ENCODE measurements around the gene PPARD.
"Not testable (repeated sequence)": the region's sequence is repeated elsewhere in the genome, so short reads cannot be mapped to it uniquely, and the experiment has no call there.

PPARD gene

GRCh38 chr6:35425284-35425683 is 82.9 kb downstream of the PPARD start:
- H3K4me3 ChIP-seq = no peak overlapping the region
- no peak overlapping the region for H3K27ac ChIP-seq

- Histone ChIP-seq H3K4me3 (no peak overlapping the region), H3K27ac (no peak overlapping the region)
Observed at GRCh38 chr6:35426074-35426473, 83.7 kb downstream of the PPARD start.

GRCh38 chr6:35427435-35427834 is 85.1 kb downstream of the PPARD start:
- H3K4me3 ChIP-seq = no peak overlapping the region
- H3K27ac ChIP-seq = no peak overlapping the region

- H3K27ac ChIP-seq = no peak overlapping the region
Observed at GRCh38 chr6:35427851-35428321, 85.5 kb downstream of the PPARD start.

DNA sequence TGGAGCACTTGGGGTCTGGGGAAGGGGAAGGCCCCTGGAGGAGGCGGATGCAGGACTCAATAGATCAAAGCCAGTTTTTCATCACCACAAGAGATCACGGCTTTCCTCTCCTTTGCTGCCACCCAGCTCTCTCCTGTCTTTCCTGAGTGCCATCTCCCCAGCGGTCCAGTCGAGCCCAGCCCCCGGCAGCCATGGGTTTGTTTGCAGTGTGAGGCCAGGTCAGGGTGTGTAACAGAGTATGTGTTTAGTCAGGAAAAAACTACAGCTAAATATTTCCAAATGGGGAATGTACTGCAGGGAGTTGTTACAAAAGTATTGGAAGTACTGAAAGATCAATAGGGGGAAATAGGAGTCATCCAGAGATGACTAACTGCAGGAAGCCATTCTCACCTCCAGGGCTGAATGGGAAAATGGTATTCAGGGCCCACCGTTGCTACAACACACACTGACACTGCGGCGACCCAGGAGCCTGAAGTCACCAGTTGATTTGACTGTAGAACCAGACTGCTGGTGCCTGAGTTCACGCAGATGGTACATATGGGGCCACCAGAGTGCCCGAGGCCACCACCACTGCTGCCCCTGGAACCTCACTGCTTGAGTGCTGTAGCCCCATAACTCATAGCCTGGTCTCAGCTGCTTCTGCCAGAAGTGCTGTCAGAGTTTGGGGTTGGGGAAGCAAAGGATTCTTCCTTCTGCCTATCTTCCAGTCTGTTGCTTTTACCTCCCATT is 86.2 kb downstream of the PPARD start:
- no peak overlapping the region for H3K27ac ChIP-seq
- H3K4me3 ChIP-seq = no peak overlapping the region

More at GRCh38 chr6:35427851-35428321, 85.5 kb downstream of the PPARD start:
- H3K4me3 ChIP-seq = no peak overlapping the region

GRCh38 chr6:35429463-35429862 is 87.1 kb downstream of the PPARD start:
- no peak overlapping the region for H3K27ac ChIP-seq
- no peak overlapping the region for H3K4me3 ChIP-seq

DNA sequence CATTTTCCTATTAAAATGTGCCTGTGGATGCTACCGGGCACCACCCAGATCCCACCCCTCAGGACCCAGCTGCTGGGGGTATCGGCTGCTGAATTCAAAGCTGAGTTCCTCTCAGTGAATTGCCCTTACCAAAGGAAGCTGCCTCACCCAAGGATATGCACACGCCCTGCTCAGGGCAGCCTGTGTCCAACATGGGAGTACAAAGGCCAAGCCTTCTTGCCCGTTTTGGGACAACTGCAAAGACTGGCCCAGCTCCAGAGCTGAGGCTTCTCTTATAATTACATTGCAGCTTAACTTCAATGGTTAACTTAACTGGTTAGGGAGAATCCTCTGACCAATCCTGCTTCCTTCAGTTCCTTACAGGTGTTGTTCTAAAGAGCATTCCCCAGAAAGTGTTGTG is 89.9 kb downstream of the PPARD start:
- no peak overlapping the region for H3K4me3 ChIP-seq
- no peak overlapping the region for H3K27ac ChIP-seq

DNA sequence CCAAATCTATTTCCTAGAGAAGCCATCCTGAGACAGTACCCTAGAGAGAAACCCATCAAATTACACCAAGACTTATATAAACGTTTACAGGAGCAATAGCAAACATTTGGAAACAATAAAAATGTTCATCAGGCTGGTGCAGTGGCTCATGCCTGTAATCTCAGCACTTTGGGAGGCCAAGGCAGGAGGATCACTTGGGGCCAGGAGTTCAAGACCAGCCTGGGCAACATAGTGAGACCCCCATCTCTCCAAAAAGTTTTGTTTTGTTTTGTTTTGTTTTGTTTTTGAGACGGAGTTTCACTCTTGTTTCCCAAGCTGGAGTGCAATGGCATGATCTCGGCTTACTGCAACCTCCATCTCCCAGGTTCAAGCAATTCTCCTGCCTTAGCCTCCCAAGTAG is 90.3 kb downstream of the PPARD start:
- H3K4me3 ChIP-seq, H3K27ac ChIP-seq: not testable (repeated sequence)

DNA sequence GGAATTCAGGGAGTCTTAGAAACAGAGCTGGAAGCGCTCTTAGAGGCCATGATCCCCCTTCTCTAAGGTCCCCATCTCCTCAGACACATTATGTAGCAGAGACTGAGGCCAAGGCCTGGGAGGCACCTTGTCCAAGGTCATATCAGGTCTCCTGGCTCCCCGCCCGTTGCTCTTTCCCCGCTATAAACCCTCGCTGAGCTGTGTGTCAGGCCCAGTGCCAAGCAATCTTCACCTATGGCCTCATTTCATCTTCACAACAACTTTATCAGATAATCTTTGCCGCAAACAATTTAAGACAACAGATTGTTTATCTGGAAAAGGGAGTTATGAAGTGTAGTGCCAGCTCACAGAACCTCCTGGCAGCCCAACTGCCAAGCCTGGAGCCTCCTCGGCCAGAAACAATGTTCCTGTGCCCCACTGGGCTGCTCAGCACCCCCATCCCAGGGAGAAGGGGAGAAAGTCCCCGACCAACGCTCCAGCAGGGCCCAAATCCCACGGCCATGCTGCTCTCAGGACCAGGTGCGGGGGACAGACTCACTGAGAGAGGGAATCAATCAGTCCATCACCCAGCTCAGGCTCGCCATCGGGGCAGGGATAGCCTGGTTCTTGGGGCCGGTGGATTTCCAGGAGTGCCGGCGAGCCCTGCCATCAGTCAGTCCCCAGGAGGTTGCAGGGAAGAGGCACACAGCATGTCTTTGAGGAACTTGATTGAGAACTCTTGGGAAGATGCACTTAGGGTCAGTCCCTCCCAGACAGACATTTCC is 92.9 kb downstream of the PPARD start:
- Histone ChIP-seq H3K27ac (no peak overlapping the region), H3K4me3 (no peak overlapping the region)

- no peak overlapping the region for H3K27ac ChIP-seq
- H3K4me3 ChIP-seq = no peak overlapping the region
Observed at GRCh38 chr6:35436071-35436857, 93.9 kb downstream of the PPARD start.

DNA sequence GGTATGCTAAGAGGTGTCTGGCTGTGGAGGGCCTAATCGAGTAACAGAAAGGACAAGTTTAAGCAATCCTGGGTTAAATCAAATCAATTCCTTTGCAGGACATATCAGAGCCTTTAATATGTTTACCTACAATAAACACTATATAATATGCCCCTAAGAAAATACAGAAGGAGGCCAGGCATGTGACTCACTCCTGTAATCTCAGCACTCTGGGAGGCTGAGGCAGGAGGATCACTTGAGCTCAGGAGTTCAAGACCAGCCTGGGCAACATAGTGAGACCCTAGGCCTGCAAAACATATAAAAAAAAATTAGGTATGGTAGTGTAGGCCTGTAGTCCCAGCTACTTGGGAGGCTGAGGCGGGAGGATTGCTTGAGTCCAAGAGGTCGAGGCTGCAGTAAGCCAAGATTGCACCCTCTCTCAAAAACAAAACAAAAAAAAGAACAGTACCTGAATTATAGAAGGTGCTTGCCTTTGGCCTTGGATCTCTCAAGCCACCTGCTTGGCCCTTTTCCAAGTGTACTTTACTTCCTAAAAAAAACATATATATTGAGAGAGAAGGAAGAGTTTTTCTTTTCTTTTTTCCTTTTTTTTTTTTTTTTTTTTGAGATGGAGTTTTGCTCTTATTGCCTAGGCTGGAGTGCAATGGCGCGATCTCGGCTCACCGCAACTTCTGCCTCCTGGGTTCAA is 96.2 kb downstream of the PPARD start:
- H3K4me3 ChIP-seq, H3K27ac ChIP-seq: not testable (repeated sequence)

- Histone ChIP-seq H3K27ac (no peak overlapping the region), H3K4me3 (no peak overlapping the region)
Observed at GRCh38 chr6:35439308-35439707, 97.0 kb downstream of the PPARD start.

GRCh38 chr6:35441205-35441604 is 98.8 kb downstream of the PPARD start:
- Histone ChIP-seq H3K4me3 (no peak overlapping the region), H3K27ac (no peak overlapping the region)

GRCh38 chr6:35441642-35442041 is 99.3 kb downstream of the PPARD start:
- Histone ChIP-seq H3K4me3 (no peak overlapping the region), H3K27ac (no peak overlapping the region)

DNA sequence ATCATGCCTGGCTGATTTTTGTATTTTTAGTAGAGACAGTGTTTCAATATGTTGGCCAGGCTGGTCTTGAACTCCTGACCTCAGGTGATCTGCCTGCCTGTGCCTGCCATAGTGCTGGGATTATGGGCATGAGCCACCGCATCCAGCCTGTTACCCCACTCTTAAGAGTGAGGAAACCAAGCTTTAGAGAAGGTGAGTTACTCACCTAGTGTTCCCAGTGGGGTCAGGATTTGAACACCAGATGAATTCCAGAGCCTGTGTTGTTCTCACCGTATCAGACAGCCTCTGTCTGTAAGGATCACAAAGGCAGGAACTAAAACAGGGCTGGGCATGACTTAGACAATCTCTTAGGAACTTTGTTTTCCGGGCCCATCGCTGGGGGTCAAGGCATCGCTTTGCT is 100.3 kb downstream of the PPARD start:
- H3K4me3 ChIP-seq = no peak overlapping the region
- peak overlapping the region in 2 of 21 experiments; percentile 10 to 17 for H3K27ac ChIP-seq

- Histone ChIP-seq H3K4me3 (no peak overlapping the region), H3K27ac (peak overlapping the region in 2 of 21 experiments; percentile 10 to 17)
Observed at GRCh38 chr6:35443341-35444030, 101.1 kb downstream of the PPARD start.

DNA sequence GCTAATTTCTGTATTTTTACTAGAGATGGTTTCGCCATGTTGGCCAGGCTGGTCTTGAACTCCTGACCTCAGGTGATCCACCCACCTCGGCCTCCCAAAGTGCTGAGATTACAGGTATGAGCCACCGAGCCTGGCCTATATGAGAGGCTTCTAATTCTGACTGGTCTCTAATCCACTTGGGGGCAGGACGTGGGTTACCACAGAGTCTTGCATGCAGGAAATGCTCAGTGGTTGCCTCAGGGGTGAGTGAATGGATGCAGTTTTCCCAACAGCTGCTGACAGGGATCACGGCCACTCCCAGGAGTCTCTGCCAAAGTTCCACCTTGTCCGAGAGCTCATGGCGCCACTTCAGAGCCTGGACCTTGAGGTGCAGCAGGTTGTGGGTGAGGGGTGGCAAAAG is 103.3 kb downstream of the PPARD start:
- no peak overlapping the region for H3K27ac ChIP-seq

GRCh38 chr6:35448191-35448590 is 105.8 kb downstream of the PPARD start:
- no peak overlapping the region for H3K4me3 ChIP-seq
- H3K27ac ChIP-seq = no peak overlapping the region

More for the DNA sequence above, 103.3 kb downstream of the PPARD start:
- H3K4me3 ChIP-seq = no peak overlapping the region

- H3K4me3 ChIP-seq = no peak overlapping the region
- H3K27ac ChIP-seq = no peak overlapping the region
Observed at GRCh38 chr6:35449287-35449881, 107.0 kb downstream of the PPARD start.
